ENCODE data around the gene FTL.

The FTL gene

DNA sequence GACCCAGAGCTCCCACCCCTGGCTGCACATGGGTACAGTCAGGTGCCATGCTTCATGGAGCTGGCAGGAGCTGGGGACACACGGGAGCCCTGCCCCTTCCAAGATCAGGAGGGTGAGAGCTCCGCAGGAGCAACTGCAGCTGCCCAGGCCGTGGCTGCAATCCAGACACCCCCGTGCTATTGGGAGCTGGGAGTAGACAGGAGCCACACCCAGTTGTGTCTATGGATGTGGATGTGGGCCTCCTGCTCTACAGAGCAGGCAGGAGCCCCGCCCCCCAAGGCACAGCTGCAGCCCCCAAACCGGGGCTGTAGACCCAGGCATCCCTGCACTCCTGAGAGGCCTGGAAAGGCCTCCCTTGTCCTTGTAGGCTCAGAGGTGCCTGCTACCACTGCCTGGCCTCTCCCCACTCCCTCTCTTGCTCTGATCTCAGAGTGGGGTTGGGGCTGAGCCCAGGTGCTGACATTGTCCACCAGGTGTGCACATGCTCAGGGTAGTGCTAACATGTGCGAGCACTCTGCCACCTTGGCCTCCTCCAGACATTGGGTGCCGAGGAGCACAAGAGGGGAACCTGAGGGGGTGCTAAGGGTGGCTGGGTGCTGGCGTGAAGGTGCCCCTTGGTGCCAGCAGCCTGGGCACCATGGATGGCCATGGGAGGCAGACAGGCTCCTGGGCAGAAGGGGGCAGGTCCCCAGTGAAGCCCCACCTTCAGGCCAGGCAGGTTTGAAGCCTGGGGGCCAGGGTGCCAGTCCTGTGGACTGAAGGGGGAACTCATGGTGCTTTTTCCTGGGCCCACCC, 18.4 kb upstream of the FTL start:
- DNase-seq: no peak

DNA sequence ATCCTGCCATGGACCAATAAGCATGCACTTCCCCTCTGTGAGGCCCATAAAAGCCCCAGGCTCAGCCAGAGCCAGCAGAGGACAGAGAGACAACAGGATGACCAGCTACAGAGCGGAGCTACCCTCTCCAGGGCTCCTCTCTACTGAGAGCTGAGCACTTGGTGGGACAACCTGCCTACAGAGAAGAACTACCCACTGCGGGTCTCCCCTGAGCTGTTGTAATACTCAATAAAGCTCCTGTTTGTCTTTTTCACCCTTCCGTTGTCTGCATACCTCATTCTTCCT, 17.9 kb upstream of the FTL start:
- DNase-seq: no peak

DNA sequence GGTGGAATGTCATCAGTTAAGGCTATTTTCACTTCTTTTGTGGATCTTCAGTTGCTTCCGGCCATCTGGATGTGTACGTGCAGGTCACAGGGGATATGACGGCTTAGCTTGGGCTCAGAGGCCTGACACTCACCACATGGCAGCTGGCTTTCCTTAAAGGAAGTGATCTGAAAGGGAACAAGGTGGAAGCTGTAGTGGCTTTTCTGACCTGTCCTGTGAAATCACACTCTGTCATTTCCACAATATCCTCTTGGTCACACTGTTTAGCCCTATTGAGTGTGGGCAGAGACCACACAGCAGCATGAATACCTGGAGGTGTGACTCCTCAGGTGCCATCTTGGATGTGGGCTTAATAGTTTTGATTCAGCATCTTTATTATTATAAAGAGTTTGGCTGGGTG, 14.9 kb upstream of the FTL start:
- DNase-seq: no peak

DNA sequence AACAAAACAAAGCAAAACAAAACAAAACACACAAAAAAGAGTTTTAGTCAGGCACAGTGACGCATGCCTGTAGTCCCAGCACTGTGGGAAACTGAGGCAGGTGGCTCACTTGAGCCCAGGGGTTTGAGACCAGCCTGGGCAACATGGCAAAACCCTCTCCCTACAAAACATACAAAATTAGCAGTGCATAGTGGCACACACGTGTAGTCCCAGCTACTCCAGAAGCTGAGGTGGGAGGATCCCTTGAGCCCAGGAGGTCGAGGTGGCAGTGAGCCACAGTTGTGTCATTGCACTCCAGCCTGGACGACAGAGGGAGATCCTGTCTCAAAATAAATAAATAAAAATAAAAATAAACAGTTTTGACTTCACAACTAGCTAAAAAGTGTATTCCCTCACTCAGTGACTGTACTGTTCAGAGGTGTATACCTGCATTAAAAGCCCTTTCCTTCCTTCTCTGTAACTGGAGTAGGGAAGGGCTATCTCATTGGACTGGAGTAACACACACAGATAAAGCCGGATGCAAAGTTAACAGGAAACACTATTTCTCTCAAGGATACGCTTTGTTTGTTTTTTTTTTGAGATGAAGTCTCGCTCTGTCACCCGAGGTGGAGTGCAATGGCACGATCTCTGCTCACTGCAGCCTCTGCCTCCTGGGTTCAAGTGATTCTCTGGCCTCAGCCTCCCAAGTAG, 14.1 kb upstream of the FTL start:
- DNase-seq: no peak

DNA sequence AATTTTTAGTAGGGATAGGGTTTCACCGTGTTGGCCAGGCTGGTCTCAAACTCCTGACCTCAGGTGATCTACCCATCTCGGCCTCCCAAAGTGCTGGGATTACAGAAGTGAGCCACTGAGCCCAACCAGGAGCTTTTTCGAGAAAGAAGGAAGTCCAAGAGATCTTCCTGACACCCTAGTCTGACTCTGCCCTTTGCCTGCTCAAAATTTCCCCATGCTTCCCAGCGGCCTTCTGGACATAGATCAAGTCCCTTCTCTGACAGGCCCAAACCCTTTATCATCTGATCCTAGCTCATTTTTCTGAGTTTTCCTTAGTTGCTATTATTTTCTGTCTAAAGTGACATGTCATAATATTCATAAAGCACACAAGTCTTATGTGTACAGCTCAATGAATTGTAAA, 12.0 kb upstream of the FTL start:
- DNase-seq: no peak

DNA sequence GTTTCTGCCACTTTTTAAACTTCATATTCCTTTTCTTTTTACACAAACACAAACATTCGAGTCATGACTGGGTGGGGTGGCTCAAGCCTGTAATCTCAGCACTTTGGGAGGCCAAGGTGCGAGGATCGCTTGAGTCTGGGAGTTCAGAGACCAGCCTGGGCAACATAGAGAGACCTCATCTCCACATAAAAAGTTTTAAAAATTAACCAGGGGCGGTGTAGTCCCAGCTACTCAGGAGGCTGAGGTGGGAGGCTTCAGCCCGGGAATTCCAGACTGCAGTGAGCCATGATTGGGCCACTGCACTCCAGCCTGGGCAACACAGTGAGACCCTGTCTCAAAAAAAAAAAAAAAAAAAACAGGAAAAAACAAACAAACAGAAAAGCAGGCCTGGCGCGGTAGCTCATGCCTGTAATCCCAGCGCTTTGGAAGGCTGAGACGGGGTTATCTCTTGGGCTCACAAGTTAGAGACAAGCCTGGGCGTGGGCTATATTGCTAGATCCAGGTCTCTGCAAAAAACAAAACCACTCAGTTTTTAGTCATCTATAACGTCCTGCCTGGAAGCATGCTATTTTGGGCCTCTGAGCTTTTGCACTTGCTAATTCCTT, 11.0 kb upstream of the FTL start:
- DNase-seq: no peak

DNA sequence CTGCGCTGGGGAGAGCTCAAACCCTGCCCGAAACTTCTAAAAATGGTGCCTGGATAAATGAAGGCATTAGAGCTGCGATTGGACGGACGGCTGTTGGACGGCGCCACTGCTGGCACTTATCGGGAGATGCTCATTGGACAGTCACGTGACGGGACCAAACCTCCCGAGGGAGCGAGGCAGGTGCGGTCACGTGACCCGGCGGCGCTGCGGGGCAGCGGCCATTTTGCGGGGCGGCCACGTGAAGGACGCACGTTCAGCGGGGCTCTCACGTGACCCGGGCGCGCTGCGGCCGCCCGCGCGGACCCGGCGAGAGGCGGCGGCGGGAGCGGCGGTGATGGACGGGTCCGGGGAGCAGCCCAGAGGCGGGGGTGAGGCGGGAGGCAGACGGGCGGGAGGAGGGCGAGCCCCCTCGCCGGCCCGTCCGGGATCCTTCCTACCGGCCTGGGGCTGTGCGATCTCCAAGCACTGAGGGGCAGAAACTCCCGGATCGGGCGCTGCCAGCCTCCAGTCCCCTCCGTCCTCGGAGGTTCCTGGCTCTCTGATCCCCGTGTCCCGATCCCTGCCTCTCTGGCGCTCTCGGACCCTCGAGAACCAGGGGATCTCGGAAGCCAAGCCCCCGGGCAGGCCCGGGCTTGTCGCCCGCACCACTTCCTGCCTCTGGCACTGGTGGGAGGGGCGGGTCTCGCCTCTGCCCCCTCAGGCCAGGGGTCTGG, 10.4 kb upstream of the FTL start, which contains the start of gene BAX:
TSS of gene BAX (plus strand) at position 281 of the 713 bp plus-strand sequence. CDS start at position 335, 54 bp downstream.
- DNase-seq: peak; percentile 88

DNA sequence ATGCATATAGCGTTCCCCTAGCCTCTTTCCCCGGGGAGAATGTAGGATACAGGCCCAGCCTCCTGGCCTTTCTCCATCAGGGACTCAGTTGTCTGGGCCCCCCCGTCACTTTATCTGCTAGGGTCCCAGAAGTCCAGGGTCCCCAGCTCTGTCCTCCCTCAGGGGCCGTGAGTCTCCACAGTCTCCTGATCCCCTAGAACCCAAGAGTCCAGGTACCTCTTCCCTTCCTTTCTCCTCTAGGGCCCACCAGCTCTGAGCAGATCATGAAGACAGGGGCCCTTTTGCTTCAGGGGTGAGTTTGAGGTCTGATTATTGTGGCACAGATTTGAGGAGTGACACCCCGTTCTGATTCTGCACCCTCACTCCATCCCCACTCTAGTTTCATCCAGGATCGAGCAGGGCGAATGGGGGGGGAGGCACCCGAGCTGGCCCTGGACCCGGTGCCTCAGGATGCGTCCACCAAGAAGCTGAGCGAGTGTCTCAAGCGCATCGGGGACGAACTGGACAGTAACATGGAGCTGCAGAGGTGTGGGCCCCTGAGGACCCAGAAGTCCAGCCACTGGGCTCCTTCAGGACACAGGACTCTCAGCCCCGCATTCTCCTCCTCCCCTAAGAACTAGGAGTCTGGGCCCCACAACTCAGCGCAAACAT, 9.7 kb upstream of the FTL start:
- DNase-seq: no peak

DNA sequence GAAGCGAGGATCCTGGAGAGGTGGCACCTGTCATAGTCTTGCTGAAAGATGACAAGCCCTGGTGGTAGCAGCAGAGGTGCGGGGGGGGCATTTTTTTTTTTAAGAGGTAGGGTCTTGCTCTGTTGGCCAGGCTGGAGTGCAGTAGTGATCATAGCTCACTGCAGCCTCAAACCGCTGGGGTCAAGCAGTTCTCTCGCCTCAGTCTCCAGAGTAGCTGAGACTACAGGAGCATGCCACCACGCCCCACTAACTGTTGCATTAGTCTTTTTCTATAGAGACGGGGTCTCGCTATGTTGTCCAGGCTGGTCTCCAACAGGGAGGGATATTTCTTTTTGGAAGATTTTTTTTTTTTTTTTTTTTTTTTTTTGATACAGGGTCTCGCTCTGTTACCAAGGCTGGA, 7.1 kb upstream of the FTL start:
- no peak for DNase-seq

DNA sequence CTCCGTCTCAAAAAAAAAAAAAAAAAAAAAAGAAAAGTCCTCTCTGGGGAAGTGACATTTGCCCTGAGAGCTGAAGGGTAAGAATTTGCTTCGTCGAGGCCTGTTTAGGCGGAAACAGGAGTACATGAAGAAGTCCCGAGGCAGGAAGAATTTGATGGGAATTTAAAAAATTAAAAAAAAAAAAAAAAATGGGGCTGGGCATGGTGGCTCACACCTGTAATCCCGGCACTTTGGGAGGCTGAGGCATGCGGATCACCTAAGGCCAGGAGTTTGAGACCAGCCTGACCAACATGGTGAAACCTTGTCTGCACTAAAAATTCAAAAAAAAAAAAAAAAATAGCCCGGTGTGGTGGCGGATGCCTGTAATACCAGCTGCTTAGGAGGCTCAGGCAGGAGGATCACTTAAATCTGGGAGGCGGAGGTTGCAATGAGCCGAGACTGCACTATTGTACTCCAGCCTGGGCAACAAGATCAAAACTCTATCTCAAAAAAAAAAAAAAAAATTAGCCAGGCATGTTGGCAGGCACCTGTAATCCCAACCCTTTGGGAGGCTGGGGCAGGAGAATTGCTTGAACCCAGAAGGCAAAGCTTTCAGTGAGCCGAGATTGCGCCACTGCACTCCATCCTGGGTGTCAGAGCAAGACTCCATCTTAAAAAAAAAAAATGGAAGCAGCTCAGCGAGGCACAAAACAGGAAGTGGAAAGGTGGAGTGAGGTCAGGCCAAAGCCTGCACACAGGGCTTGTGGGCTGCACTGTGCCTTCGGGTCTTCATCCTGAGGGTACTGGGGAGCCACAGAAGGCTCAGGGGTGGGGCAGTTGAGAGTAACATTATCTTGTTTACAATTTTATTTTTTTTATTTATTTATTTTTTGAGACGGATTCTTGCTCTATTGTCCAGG, 5.5 kb upstream of the FTL start:
- no peak for DNase-seq

DNA sequence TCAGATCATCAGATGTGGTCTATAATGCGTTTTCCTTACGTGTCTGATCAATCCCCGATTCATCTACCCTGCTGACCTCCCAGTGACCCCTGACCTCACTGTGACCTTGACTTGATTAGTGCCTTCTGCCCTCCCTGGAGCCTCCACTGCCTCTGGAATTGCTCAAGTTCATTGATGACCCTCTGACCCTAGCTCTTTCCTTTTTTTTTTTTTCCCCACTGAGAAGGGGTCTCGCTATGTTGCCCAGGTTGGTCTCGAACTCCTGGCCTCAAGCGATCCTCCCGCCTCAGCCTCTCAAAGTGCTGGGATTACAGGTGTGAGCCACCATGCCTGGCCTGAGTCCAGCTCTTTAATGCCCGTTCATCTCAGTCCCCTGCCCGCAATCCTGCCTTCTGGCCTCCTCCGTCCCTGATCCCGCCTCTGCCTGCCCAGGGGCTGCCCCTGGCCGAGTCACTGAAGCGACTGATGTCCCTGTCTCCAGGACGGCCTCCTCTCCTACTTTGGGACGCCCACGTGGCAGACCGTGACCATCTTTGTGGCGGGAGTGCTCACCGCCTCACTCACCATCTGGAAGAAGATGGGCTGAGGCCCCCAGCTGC, 4.0 kb upstream of the FTL start:
- DNase-seq: no peak

DNA sequence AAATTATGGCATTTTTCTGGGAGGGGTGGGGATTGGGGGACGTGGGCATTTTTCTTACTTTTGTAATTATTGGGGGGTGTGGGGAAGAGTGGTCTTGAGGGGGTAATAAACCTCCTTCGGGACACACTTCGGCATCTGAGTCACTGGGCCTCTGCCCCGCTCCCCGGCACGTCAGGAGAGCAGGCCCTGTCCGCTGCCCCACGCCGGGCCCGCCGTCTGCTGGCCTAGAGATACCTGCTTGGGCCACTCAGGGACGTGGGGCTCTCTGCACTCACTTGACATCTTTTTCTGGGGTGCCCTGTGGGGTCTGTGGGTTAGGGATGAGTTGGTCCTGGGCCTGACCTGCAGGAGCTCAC, 3.5 kb upstream of the FTL start:
- no peak for DNase-seq

DNA sequence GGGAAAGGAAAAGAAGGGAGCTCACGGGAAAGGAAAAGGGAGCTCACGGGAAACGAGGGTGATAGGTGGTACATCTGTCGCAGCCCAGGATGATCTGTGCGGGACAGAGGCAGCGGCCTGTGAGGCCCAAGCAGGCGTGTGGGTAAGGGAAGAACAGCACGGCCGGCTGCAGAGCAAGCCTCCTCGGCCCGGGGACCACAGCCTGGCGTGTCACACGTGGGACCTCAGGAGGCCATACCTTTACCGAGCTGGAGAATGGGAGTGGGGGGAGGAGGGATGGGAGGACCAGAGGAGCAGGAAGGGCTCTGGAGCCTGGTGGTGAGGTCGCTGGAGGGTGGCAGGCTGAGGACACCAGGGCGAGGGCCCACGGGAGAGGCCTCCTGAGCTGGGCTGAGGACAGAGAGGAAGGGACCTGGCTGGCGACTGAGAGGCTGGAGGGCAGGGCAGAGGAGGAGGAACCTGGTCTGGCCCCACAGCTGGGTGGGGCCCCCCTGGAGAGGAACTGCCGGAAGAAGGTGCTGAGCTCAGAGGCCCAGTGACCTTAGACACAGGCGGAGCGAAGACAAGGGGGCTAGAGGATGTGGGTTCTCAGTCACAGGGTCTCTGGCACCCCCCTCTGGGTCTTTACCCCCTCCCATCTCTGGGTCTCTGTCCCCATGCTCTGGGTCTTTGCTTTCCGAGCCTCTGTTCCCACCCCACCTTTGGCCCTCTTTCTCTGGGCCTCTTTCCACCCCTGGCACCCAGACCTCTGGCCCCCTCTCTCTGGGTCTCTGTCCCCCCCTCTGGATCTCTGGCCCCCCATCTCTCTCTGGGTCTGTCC, 2.9 kb upstream of the FTL start:
- DNase-seq: peak; percentile 50

DNA sequence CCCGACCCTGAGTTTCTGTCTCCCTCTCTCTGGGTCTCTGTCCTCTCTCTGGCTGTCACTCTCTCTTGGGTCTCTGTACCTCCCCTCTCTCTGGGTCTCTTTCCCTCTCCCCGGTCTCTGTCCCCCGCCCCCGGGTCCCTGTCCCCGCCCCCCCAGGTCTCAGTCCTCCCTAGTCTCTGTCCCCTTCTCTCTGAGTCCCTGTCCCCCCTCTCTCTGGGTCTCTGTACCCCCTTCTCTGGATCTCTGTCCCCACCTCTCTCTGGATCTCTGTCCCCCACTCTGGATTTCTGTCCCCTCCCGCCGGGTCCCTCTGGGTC, 2.3 kb upstream of the FTL start:
- no peak for DNase-seq

DNA sequence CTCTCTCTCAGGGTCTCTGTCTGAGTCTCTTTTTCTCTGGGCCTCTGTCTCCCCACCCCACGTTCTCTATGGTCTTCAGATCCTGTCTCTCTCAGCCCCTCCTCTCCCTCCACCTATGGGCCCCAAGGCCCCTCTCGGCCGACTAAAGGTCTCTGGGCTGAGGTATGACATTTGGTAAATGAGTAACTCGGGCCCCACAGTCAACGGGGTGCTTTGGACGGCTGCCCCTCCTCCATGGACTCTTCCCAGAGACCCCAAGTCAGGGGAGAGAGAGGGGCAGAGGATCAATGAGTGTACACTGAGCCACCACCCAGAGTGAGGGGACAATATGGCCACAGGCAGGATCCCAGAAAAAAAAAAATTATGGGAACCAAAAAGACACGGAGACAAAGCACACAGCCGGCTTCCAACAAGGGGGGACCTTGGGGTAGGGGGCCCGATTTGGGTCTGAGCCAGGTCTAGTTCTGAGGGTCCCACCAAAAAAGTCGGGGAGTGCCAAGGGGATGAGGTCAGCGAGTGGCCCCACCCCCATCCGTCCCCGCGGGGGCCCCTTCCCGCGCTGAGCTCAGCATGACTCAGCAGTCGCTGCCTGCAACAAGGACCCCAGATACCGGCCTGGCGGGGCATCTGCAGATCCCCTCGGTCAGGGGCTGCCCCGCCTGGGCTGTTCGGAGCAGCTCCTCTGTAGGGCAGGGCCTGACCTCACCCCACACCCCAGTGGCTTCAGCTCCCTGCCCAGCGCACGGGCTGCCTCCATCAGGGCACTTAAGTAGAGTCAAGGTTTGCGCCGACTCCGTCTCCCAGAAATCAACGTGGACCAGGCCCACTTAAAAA, 1.5 kb upstream of the FTL start:
- DNase-seq: peak; percentile 59

DNA sequence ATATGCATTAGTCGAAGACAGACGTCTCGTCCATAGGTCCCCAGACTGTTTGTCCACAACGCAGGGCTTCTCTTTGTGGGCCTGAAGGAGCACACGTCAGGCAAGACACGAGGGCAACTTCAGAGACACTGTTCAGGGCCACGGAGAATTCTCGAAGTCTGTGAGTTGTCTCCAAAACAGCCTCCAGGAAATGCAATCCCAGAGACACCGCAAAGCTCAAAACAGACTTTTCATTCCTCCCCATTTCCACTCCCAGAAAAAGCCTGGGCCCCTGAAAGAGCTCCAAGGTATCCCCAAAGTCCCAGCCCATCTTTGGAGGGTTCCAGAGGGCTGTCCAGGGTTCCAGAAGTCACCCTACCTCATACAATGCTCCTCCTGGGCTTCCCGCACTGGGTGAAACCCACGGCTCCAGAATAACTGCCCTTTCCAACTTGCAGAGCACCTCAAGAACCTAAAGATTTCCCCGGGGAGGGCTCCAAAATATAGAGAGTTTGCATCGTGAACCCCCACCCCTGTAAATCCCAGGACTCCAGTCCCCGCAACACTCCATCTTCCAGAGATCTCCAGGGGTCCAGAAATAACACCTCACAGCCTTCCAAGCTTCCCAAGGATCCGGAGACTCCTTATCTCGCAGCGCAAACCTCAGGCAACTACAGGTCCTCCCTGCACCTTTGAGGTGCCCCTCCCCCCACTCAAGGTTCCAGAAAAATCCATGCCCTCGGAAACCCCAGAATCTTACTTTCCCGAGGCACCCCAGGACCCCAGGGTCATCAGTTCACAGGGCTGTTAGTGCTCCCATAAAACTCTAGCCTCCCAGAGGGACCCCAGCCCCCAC, 687 bp upstream of the FTL start:
- DNase-seq: peak; percentile 14

DNA sequence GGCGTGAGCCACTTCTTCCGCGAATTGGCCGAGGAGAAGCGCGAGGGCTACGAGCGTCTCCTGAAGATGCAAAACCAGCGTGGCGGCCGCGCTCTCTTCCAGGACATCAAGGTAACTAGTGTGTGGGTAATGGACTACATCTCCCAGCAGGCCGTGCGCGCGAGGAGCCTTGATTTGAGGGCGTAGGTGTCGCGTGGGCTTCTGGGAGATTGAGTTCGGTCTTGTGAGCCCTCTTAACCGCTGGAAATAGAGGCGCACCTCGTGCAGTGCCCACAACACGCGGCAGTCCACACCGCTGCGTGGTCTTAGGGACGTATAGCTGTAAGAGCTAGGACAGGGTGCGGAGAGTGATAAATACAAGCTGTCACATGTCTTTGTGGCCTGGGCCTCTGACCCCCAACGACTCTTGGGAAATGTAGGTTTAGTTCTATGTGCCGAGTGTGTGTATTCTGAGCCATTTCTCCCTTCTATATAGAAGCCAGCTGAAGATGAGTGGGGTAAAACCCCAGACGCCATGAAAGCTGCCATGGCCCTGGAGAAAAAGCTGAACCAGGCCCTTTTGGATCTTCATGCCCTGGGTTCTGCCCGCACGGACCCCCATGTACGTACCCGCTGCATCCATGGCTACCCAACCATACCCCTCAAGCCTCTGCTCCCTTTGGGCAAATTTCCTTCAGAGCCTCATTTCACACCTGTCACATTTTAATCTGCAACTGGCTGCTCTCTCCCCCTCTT, 864 bp downstream of the FTL start:
- DNase-seq: peak; percentile 89
